ENCODE measurements around the gene BICDL2.

BICDL2 gene

DNA sequence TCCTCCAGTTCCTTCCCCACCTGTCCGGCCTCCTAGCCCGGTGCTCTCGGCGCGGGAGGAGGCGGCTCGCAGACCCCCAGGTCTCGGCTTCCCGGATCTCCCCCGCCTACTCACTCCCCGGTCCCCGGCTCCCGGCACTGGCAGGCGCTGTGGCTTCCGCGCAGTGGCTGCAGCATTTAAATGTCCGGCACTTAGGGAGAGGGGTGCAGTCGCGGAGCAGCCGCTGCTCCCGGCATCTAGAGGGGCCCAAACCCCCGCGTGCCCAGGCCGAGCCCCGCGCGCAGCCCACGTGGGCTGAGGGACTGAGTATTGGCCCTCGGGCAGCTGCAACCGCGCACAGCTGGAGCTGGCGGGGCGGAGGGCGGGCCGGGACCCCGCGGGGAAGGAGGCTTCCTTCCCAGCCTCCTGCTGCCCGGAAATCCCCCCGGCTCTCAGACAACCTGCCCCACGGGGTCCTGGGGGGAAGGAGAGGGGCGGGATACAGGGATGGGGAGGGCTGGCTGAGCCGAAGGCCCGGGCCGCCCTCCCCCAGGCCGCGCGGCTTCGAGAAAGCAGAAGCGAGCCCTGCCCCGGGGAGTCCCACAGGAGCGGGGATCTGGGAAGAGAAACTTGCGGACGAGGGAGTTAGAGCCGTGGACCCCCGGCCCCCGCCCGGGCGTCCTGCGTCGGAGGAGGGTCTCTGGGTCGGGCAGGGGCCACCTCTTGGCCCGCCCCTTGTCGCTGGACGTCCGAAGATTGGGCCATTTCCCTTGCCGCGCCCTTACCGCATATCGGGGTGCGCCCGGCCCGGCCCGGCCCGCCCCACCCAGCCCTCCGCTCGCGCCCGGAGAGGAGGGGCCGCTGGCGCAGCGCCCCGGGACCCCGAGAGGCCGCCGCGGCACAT, 9.3 kb upstream of the BICDL2 start, which contains the start of gene MMP25:
Gene MMP25 (plus strand): TSS at position 804 of the 883 bp plus-strand sequence. CDS start 357 bp downstream, outside the sequence.
- no peak for DNase-seq

DNA sequence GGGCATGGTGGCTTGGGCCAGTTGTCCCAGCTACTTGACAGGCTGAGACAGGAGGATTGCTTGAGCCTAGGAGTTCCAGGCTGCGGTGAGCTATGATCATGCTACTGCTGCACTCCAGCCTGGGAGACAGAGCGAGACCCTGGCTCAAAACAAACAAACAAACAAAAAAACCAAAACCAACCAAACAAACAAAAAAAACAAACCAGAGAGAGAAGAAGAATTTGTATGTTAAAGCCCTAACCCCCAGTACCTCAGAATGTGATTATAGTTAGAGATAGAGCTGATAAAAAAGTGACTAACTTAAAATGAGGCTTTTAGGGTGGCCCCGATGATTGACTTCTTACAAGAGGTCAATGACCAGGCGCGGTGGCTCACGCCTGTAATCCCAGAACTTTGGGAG, 8.0 kb upstream of the BICDL2 start:
- DNase-seq: no peak

DNA sequence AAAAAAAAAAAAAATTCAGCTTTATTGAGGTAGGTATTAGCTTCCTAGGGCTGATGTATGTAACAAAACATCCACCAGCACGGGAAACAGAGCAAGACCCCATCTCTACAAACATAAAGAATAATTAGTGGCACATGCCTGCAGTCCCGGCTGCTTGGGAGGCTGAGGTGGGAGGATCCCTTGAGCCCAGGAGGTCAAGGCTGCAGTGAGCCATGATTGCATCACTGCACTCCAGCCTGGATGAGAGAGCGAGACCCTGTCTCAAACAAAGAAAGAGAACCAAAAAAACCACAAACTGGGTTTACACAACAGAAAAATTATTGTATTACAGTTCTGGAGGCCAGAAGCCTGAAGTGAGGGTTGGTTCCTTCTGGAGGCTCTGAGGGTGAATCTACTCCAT, 5.6 kb upstream of the BICDL2 start:
- no peak for DNase-seq

DNA sequence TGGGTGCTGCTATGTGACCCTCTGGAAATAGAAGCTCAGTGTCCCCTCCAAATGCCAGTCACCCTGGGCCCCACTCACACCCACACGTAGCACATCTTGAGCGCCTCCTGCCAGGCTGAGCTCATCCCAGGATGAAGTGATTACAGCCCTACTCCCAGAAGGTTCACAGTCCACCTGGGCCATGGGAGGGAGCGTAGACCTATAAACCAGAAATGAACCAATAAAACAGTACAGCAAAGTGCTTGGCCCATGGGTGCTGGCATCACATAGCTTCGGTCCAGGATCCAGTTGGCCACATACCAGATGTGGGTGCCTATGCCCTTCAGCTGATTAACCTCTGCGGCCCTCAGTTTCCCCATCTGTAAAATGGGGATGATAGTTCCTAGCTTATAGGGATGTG, 2.2 kb upstream of the BICDL2 start:
- no peak for DNase-seq

DNA sequence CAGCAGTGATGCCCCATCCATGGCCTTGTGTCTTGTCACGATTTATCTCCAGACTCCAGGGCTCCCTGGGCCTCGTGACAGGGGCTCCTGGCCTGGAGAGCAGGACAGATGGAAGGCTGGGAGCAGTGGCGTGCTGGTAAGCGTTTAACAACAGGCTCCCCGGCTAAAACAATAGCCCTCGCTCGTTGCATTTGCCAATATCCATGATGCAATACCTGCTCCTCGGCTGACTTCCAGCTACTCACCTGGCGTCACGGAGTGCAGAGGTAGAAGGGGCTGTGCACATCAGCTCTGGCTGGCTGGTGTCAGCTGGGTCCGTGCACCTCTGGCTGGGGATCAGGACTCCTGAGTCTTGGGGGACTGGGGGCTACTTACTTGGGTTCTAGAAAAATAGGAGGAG, 1.5 kb upstream of the BICDL2 start:
- no peak for DNase-seq

DNA sequence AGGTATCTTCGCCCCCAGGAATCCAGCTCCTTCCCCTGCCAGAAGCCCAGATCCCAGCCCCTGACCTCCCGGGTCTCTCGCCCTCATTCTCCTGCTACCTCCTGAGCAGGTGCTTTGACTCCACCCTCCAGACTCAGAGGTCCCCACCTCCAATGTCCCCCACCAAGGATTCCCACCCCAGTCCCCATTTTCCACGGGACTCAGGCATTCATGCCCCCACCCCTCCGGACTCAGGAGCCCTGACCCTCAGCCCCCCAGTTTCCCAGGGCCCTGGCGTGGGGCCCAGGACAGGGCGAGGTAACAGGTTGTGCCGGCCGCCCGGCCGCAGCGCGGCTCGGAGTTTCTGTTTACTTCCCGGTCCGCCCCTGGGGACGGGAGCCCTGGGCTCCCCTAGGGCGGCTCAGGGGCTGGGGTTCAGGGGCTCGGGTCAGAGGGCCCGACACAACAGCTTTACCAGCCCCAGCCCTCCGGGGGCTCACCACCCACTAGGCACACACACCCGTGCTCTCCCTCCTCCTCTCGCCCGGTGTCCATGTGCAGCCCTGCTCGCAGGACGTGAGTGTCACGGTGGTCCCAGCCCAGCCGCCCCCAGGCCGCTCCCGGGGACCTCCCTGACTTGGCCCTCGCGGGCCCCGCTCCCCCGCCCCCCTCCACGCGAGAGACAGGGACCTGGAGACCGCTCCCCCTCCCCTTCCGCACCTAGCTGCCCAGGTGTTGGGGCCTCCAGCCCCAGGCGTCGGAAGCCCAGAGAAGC, 595 bp downstream of the BICDL2 start:
- DNase-seq: no peak

DNA sequence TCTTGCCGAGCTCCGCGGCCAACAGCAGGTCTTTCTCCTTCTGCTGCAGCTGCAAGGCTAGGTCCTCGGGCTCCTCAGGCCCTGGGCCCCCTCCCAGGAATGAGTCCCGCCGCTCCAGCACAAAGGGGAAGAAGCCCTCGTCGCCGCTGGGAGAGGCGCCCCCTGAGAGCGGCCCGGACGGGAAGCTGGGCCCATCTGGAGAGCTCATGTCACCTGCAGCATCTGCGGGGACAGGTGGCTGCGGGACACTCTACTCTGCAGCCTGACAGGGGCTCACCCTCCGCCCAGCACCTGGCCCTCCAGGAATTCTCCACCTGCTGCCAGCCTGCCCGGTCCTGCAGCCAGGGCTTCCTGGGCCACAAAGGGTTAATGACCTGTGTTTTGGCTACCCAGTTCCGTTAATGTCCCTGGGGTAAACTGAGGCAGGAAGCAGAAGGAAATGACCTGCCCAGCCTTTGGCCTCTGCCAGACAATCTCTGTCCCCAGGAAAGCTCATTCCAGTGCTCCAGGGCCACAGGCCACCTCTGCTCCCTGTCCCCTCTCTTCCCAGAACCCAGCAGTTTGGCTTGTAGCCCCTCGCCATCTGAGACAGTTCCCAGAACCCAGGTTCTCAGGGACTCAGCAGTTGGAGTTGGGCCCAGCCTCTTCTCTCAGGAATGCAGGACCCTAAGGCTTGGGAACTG, 1.3 kb downstream of the BICDL2 start:
- DNase-seq: no peak

DNA sequence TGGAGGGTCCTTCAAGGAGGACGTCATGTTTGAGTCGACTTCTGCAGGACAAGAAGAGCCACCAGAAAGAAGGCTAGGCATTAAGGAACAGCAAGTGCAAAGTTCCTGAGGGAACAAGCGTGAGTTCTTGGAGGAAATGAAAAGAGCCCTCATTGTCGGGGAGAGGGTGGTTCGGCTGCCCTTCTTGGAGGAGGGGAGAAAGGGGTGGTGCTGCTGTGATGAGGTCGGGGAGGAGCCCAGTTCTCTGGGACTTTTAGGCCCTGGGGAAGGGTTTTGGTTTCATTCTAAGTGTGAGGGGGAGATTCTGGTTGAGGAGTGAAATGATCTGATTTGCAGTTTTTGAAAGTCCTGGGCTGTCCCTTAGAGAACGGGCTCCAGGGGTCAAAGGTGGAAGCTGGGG, 4.1 kb downstream of the BICDL2 start:
- DNase-seq: no peak

DNA sequence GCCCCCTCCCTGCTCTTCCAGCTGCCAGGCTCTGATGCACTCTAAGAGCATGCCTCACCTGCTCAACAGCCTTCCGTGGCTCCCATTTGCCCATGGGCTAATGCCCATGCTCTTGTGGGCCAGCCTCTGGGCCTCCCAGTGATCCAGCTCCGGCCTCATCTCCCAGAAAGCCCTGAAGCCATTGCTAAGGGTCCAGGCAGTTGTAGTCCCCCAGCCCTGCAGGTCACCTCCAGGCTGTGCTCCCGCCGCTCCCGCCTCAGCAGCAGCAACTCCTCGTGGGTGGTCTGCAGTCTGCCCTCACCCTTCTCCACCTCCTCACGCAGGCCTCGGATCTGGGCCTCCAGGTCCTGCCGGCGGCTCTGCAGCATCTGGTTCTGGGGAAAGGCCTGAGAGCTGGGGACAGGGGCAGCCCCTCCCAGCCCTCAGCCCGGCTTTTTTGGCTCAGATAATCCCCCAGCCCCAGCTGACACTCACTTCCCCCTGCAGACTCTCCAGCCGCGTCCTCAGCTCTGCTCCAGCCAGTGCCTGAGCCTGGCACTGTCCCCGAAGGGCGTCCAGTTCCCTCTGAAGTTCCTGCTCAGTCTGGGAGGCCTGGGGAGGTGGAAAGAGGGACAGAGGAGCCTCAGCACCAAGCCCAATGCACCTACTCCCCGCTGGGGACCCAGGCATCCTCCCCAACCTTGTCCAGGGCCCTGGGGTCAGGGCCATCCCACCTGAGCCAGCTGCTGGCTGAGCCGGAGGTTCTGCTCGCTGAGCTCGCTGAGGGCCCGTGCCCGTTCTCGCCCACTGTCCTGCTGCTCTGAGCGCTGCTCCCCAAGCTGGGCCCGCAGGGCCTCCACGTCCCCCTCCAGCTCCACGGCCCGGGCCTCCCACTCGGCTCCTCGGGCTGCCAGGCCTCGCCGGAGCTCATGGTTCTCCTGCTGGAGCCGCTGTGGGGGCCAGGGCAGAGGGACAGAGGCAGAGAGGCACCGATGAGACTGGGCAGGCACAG, 6.2 kb downstream of the BICDL2 start:
- no peak for DNase-seq

DNA sequence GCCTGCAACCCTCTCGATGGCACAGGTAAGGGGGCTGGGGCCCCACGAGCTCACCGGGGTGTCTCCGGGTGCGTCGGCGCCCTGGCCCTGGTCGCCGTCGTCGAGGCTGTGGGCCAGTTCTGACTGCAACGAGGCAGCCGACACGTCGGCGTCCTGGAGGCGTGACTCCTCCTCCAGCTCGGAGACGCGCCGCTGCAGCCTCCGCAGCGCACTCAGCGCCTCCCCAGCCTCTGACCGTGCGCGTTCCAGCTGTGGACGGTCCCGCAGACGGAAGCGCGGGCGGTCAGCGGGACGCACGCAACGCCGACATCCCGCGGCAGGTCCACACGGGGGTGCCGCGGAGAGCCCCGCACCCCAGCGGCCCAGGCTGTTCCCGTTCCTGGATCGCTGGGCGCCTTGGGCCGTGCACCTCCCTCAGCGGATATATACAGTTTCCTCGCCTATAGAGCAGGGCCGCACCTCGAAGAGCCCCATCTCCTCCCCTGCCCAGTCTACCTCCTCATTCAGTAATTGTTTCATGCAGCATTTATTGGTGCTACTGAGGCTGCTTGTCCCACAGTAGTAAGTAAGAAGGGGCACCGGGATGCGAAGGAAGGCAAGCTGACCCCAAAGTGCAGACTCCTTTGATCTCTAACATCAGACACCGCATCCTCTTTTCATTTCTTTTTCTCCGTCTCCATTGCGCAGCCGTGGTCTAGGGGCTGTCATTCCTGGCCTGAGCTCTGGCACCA, 7.1 kb downstream of the BICDL2 start:
- DNase-seq: peak; percentile 56

DNA sequence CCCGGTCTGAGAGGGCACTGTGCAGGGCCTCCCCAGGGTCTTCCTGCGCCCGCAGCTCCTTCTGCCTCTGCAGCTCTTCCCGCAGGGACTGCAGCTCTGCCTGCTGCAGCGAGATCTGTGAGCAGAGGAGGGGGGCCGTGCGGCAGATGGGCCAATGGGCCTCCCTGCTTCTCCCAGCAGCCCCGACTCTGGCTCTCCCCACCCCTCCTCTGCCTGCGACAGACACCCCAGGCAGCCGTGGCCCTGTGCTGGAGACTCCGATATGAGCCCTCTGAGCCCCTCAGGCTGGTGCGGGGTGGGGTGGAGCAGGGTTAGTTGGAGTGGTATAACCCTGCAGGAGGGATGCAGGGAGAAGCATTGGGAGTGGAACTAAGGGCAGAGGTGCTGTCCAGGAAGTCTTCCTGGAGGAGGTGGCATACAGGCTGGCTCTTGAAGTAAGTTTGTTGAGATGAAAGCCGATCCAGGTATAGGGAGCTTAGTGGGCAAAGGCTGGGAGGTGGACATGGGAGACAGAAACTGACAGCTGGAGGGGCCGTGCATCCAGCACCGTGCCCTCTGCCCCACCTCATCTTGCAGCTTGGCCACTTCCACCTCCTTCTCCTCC, 7.9 kb downstream of the BICDL2 start:
- DNase-seq: no peak

DNA sequence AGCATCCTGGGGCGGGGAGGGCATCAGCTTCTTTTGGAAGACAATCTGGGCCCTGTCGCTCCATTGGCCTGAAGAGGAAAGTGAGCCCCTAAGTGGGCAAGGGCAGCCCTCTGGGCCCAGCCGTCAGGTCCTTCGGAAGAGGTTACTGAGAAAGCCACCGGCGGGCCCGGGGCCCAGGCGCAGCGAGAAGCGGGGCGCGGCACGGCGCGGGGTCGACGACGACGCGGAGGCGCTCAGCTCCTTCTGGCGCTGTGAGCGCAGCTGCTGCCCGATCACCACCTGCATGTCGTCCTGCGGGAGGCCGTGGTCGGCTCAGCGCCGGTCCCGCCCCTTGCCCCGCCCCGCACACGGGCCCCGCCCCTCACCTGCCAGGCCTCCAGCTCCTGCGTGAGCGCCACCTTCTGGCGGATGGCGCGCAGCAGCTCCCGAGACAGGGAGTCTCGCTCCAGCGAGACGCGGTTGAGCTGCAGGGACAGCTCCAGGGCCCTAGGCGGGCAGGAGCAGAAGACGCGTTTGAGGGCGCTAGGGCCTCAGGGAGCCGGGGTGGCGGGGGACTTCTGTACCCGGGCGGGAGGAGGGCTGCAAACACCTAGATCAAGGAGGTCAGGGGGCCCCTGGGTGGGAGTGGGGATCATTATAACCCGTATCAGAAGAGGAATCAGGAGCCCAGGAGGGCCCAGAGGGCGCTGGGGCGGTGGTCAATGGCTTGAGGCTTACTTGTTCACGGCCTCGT, 8.6 kb downstream of the BICDL2 start:
- peak; percentile 96 for DNase-seq

DNA sequence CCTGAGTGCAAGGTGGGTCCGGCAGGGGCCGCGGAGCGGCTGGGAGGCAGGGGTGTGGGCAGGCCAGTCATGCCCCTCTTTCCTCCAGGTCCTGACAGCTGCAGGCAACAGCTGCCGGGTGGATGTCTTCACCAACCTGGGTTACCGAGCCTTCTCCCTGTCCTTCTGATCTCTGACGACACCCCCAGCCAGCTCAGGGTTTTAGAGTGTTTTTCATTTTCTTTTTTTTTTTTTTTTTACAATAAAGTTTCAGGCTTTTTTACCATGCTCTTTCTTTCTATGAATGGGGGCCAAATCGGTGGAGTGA, 9.3 kb downstream of the BICDL2 start:
- no peak for DNase-seq

DNA sequence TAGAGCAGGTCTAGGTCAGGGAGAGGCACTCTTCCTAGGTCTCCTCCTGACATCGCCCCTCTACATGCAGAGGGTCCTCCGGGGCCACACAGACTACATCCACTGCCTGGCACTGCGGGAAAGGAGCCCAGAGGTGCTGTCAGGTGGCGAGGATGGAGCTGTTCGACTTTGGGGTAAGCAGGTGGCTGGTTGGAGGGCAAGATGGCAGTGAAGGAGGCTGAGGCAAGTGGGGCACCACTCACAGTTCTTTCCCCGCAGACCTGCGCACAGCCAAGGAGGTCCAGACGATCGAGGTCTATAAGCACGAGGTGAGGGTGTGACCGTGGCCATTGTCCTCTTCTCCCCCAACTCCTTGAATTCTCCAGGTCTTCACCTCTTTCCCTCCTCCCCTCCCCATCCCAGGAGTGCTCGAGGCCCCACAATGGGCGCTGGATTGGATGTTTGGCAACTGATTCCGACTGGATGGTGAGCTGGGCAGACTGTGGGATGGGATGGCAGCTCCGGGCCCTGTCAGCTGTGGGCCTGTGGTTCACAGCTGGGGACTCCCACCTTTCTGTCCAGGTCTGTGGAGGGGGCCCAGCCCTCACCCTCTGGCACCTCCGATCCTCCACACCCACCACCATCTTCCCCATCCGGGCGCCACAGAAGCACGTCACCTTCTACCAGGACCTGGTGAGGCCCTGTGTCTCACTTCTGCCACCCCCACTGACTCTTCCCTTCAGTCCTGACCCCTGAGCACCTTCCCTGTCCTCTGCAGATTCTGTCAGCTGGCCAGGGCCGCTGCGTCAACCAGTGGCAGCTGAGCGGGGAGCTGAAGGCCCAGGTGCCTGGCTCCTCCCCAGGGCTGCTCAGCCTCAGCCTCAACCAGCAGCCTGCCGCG, 9.9 kb downstream of the BICDL2 start:
- DNase-seq: no peak

DNA sequence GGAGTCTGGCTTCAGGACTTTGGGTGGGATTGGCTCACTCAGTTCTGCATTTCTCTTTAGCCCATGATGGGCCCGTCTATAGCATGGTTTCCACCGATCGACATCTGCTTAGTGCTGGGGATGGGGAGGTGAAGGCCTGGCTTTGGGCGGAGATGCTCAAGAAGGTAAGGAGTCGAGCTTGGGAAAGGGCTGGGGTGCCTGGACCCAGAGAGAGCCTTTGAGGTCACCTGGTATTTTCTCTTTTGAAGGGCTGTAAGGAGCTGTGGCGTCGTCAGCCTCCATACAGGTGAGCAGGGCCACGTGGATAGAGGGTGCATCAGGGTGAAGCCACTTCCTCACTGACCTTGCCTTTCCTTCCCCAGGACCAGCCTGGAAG, 10.8 kb downstream of the BICDL2 start:
- DNase-seq: no peak

DNA sequence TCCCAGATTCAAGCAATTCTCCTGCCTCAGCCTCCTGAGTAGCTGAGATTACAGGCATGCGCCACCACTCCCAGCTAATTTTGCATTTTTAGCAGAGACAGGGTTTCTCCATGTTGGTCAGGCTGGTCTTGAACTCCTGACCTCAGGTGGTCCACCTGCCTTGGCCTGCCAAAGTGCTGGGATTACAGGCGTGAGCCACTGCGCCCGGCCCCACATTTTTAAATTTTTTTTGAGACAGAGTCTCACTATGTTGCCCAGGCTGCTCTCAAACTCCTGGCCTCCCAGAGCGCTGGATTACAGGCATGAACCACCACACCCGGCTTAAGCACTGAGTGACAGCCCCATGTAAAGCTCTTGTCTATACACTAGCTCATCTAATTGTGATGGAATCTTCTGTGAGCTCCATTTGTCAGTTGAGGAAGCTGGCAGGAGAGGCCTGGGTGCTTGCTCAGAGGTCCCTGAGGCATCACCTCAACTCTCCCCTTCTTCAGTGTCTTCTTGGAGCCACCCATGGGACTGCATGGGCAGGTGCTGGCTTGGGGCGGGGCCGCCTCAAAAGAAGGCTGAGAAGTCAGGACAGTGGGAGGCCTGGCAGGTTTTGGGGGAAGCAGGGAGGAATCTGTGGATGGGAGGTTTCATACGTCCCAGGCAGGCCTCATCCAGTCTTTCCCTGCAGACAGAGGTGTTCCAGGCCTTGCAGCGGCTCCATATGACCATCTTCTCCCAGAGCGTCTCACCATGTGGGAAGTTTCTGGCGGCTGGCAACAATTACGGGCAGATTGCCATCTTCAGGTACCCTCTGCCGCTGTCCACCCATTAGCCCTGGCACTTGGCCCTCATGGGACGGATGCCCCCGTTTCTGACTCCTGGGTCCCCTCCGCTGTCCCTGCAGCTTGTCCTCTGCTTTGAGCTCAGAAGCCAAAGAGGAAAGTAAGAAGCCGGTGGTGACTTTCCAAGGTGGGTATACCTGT, 11.4 kb downstream of the BICDL2 start:
- DNase-seq: no peak

DNA sequence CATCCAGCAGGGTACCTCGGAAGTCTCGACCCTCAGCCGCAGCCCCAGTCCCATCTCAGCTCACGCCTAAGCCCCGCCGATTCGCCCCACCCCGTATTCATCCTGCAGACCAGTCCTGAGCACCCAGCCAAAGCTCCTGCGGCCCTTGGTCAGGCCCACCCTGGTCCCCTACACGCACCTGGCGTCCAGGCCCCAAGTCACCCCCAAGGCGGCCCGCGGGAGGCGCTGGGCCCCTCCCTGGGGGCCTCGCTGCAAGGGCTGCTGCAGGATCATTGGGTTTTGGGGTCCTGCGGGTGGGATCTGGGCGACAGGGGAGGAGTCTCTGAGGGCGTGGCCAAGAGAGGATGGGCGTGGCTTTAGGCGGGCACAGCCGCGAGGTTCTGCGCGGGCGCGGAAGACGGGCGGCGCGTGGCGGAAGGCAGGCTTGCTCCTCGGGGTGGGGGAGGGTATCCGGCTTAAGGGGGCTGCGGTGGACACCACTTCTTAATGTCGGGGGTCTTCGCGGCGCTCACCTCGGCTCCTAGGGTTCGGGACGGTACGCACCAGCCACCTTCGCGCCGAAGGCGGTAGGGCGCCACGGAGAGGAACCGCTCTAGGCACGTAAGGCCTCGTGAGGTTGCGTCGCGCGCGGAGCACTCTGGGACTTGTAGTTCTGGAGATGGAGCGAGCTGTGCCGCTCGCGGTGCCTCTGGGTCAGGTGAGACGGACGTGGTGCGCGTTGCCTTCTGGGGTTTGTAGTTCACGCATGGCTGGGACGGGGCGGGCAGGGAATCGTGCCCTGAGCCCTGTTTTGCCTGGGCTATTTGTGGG, 12.9 kb downstream of the BICDL2 start, which contains the start of the genes HCFC1R1 and THOC6:
Gene HCFC1R1 (minus strand): TSS at position 274 of the 810 bp plus-strand sequence. CDS start 1 bp downstream, at position 273.
Gene THOC6 (plus strand): TSS at position 367 of the 810 bp plus-strand sequence. CDS start 292 bp downstream, at position 659.
- DNase-seq: peak; percentile 98
